PFSK-1 (cell line): ENCODE results near the gene SKIC2.

ENCODE experiments used
- FOXP2 ChIP-seq: optimal IDR thresholded peaks from 2 replicates; pipeline ENCODE3; 2011; ENCODE audit warnings: borderline replicate concordance, control low read depth, inconsistent platforms; ENCODE audit not compliant: insufficient read depth; ENCODE audit errors: extremely low read length, extremely low read depth
- POLR2AphosphoS5 ChIP-seq: IDR thresholded peaks from 2 replicates; pipeline ENCODE4 v1.6.1; 2012; ENCODE audit warnings: low read depth, mild to moderate bottlenecking, control low read depth, low read length, moderate library complexity
- REST ChIP-seq, 2 experiments: IDR thresholded peaks; 2 replicates each; pipeline versions ENCODE4 v1.6.1 to v1.8.0; 2011 to 2012; ENCODE audit warnings: low read depth in 2 of 2, low read length in 2 of 2, control low read depth in 1 of 2, inconsistent platforms in 1 of 2, mild to moderate bottlenecking in 1 of 2, moderate library complexity in 1 of 2; ENCODE audit not compliant: insufficient read depth in 1 of 2
- SIN3A ChIP-seq: IDR thresholded peaks from 2 replicates; pipeline ENCODE4 v1.6.1; 2012; ENCODE audit warnings: mild to moderate bottlenecking, low read length, moderate library complexity, borderline replicate concordance; ENCODE audit not compliant: insufficient read depth
- TAF1 ChIP-seq: IDR thresholded peaks from 2 replicates; pipeline ENCODE4 v1.6.1; 2012; ENCODE audit warnings: low read length, control low read depth, borderline replicate concordance; ENCODE audit not compliant: insufficient read depth

The SKIC2 gene

DNA sequence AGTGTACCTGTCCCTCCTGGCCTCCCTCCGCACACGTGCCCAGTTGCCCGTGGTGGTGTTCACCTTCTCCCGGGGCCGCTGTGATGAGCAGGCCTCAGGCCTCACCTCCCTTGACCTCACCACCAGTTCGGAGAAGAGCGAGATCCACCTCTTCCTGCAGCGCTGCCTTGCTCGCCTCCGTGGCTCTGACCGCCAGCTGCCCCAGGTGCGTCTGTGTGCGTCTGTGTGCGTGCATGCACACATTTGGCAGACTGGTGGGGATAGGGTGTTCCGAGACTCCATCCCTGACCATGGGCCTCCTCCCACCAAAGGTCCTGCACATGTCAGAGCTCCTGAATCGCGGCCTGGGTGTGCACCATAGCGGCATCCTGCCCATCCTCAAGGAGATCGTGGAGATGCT is 4.9 kb downstream of the SKIC2 start:
- TF ChIP-seq SIN3A (no peak), REST (IDR thresholded peaks at IDR 0.05; ENCODE audit: insufficient read depth in 1 of 2, low read depth in 2 of 2, low read length in 2 of 2) (no peak), POLR2AphosphoS5 (no peak)

GRCh38 chr6:31965700-31966099 is 6.7 kb downstream of the SKIC2 start:
- TF ChIP-seq TAF1: no peak
- TF ChIP-seq FOXP2: no peak
- no peak for TF ChIP-seq SIN3A
- TF ChIP-seq REST (IDR thresholded peaks at IDR 0.05; ENCODE audit: insufficient read depth in 1 of 2, low read depth in 2 of 2, low read length in 2 of 2): no peak
- no peak for TF ChIP-seq POLR2AphosphoS5

- no peak for TF ChIP-seq SIN3A
- no peak for TF ChIP-seq FOXP2
- no peak for TF ChIP-seq TAF1
- no peak for TF ChIP-seq POLR2AphosphoS5
- TF ChIP-seq REST (IDR thresholded peaks at IDR 0.05; ENCODE audit: insufficient read depth in 1 of 2, low read depth in 2 of 2, low read length in 2 of 2): no peak
Observed at GRCh38 chr6:31966506-31966905, 7.5 kb downstream of the SKIC2 start.

DNA sequence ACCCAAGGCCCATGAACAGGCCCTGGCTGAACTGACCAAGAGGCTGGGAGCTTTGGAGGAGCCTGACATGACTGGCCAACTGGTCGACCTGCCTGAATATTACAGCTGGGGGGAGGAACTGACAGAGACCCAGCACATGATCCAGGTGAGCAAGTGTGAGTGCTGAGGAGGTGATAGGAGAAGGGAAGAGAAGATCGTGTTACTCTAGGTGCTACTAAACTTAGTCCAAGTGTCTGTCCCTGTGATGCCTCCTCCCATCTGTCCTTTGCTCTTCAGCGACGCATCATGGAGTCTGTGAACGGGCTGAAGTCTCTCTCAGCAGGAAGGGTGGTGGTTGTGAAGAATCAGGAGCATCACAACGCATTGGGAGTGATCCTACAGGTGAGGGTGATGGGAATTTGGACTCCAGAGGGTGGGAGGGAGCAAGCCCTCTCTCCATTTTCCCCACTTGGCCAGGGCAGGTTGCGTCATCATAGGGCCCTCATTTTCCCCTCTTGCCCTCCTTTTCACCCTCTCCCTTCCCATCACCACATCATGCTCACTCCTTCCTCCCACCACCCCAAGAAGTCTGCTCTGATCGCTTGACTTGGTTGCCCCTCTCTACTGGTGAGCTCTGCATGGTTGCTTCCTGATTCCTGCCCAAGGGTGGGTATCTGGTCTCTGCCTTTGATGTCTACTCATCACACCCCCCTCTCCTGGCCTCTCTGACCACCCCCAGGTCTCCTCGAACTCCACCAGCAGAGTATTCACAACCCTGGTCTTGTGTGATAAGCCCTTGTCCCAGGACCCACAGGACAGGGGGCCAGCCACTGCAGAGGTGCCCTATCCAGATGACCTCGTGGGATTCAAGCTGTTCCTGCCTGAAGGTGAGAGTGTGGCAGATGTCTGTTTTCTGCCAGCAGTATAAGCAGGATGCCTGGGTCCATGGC is 8.3 kb downstream of the SKIC2 start:
- TF ChIP-seq TAF1 (no peak), POLR2AphosphoS5 (no peak), SIN3A (no peak), FOXP2 (no peak), REST (IDR thresholded peaks at IDR 0.05; ENCODE audit: insufficient read depth in 1 of 2, low read depth in 2 of 2, low read length in 2 of 2) (no peak)

GRCh38 chr6:31967926-31968320 is 8.9 kb downstream of the SKIC2 start:
- TF ChIP-seq FOXP2 (no peak), SIN3A (no peak), TAF1 (no peak), REST (IDR thresholded peaks at IDR 0.05; ENCODE audit: insufficient read depth in 1 of 2, low read depth in 2 of 2, low read length in 2 of 2) (no peak), POLR2AphosphoS5 (no peak)
